ENCODE data around the gene L3MBTL3. TPM values are rescaled to one million over a fixed set of nuclear protein-coding genes. Genes with fewer than 3 reads are reported as not detected.
"Not testable (repeated sequence)": the region's sequence is repeated elsewhere in the genome, so short reads cannot be mapped to it uniquely, and the experiment has no call there.

Gene L3MBTL3
- total RNA-seq, 2 donors from 2014 or later = 7.4 to 12.5 TPM

DNA sequence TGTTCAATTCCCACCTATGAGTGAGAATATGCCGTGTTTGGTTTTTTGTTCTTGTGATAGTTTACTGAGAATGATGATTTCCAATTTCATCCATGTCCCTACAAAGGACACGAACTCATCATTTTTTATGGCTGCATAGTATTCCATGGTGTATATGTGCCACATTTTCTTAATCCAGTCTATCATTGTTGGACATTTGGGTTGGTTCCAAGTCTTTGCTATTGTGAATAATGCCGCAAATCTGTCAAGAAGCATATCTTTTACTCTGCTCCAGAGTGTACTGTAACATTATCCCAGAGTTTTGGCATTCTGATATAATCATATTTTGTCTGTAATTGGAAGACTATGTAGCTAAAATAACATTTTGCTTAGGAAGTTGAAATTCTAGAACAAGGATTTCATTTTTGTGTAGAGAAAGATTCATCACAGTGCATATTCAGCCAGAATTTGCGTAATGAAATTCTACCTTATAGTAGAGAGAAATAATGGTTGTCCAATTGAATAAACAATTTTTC, 98.9 kb downstream of the L3MBTL3 start:
- H3K4me3 Mint-ChIP-seq; H3K36me3 Mint-ChIP-seq; DNase-seq (ENCODE audit: low spot score); H3K4me1 Mint-ChIP-seq (ENCODE audit: low read depth in 2 of 2); H3K27ac Mint-ChIP-seq; H3K27me3 Mint-ChIP-seq; ATAC-seq; H3K9me3 Mint-ChIP-seq: not testable (repeated sequence)

DNA sequence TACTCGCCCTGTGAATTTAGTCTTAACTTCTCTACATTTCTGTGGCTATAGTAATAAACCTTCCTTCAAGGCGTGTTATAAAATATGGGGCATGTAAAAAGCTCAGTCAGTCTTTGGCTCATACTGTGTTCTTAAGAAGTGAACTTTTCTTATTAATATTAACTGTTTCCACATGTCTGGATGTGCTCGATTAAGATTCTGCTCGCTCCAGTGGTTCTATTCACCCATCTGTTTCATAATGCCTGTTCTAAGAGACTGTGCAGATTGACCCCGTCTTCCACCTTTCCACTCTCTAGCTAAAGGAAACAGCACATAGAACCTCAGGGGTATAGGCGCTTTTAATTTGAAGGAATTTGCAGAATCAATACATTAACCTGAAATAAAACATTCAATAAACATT, 99.9 kb downstream of the L3MBTL3 start:
- Mint-ChIP-seq H3K27ac (no peak overlapping the region), H3K27me3 (no peaks in the 10 kb centered on the region), H3K4me3 (no peak overlapping the region), H3K4me1 (ENCODE audit: low read depth in 2 of 2) (peaks cover 3 to 5% of the 10 kb centered on the region in 2 donors), H3K36me3 (peaks cover 5% of the 10 kb centered on the region), H3K9me3 (no peaks in the 10 kb centered on the region)
- DNase-seq (ENCODE audit: low spot score) = no peak
- no peak for ATAC-seq

DNA sequence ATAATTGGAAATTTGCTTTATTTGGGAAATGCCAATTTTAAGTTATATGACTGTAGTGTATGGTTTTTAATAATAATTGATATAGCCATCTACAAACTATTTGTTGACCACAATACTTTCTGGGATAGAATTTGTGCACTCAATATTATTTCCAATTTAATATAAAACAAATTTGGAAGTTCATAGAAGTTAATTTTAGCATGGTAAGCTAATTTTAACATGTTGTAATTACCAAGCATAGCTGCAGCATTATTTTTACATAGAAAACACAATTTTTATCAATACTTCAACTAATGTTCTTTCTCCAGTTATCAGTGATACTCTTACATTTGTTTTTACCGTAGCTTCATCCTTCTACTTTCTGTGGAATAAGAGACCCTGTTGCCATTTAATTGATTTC, 100.8 kb downstream of the L3MBTL3 start:
- H3K9me3 Mint-ChIP-seq = no peaks in the 10 kb centered on the region
- H3K4me3 Mint-ChIP-seq = no peak overlapping the region
- peaks cover 3 to 5% of the 10 kb centered on the region in 2 donors for H3K4me1 Mint-ChIP-seq (ENCODE audit: low read depth in 2 of 2)
- ATAC-seq (no peak), DNase-seq (ENCODE audit: low spot score) (no peak)
- H3K36me3 Mint-ChIP-seq = peaks cover 5% of the 10 kb centered on the region
- no peak overlapping the region for H3K27ac Mint-ChIP-seq
- no peaks in the 10 kb centered on the region for H3K27me3 Mint-ChIP-seq

DNA sequence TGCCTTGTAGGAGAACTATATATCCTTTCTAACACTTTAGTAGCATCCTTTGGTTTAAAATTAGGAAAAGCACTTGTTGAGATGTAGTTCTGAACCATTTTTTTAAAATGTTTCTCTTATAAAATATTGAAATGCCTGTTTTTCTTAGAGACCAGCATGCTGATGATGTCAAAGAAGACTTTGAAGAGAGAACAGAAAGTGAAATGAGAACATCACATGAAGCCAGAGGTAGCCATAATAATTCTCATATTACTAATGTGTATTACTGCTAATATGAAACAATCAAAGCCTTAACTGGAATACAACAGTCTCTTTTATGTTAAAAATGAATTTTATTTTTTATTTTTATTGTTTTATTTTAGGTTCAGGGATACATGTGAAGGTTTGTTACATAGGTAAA, 102.3 kb downstream of the L3MBTL3 start:
- Mint-ChIP-seq H3K27ac (no peak overlapping the region), H3K9me3 (no peaks in the 10 kb centered on the region), H3K27me3 (no peaks in the 10 kb centered on the region), H3K4me1 (ENCODE audit: low read depth in 2 of 2) (peaks cover 3 to 5% of the 10 kb centered on the region in 2 donors), H3K36me3 (peaks cover 5% of the 10 kb centered on the region), H3K4me3 (no peak overlapping the region)
- no peak for DNase-seq (ENCODE audit: low spot score)
- no peak for ATAC-seq

DNA sequence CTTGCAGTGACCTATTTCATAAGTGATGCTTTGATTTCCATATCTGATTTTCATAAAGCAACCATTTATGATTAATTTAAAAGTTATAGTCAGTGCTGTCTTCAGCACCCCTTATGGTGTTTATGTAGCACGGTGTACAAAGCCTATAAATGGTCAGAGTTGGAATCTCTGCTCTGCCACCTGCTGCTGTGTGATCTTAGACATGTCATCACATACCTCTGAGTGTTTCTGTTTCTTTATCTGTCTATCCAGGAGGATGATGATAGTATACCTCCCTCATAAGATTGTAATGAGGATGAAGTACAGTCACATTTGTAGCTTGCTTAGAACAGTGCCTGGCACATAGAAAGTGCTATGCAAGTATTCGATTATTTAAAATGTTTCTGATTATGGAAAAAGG, 103.9 kb downstream of the L3MBTL3 start:
- DNase-seq (ENCODE audit: low spot score) (no peak), ATAC-seq (no peak)
- Mint-ChIP-seq H3K27ac (no peak overlapping the region), H3K36me3 (peaks cover 5% of the 10 kb centered on the region), H3K4me3 (no peak overlapping the region), H3K27me3 (no peaks in the 10 kb centered on the region), H3K9me3 (no peaks in the 10 kb centered on the region), H3K4me1 (ENCODE audit: low read depth in 2 of 2) (peaks cover 11 to 12% of the 10 kb centered on the region in 2 donors)

DNA sequence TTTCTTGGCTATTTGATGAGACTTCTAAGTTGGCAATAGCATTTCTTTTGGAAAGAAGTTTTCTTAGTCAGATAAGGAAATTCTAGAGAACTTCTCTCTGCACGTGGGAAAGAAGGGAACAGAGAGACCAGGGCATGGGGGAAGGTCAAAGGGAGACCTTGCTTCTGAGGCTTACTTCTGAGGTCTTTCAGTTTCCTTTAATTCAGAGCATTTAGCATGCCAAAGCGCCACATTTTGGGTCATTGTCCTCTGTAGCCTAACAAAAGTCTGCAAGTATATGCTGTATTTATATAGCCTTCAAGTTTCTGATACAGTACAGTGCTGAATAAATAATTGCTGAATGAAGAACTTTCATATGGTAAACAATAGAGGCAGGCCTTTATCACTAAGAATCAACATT, 108.8 kb downstream of the L3MBTL3 start:
- ATAC-seq (no peak), DNase-seq (ENCODE audit: low spot score) (no peak)
- H3K4me1 Mint-ChIP-seq (ENCODE audit: low read depth in 2 of 2) = peaks cover 26 to 36% of the 10 kb centered on the region in 2 donors
- no peak overlapping the region for H3K4me3 Mint-ChIP-seq
- no peaks in the 10 kb centered on the region for H3K27me3 Mint-ChIP-seq
- H3K27ac Mint-ChIP-seq = no peak overlapping the region
- H3K36me3 Mint-ChIP-seq = no peaks in the 10 kb centered on the region
- no peaks in the 10 kb centered on the region for H3K9me3 Mint-ChIP-seq

DNA sequence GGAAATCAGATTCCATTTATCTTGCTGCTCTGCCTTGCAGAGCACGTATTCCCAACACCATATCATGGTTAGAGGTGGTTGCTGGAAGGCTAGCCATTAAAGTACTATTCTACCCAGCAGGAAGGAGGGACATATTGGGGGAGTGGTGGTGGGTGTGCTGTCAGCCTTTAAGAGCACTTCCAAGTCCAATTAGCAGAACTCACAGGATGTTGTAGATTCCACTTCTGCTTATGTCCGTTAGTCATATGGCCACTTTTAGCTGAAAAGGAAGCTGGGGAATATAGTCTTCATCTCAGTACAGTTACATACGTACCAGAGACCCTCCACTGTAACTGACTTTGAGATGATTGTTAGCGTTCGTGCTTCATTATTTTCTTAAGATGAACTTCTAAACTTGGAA, 109.9 kb downstream of the L3MBTL3 start:
- H3K4me1 Mint-ChIP-seq (ENCODE audit: low read depth in 2 of 2) = peaks cover 34 to 47% of the 10 kb centered on the region in 2 donors
- H3K4me3 Mint-ChIP-seq = no peak overlapping the region
- no peaks in the 10 kb centered on the region for H3K9me3 Mint-ChIP-seq
- ATAC-seq (no peak), DNase-seq (ENCODE audit: low spot score) (no peak)
- H3K36me3 Mint-ChIP-seq = no peaks in the 10 kb centered on the region
- no peak overlapping the region for H3K27ac Mint-ChIP-seq
- no peaks in the 10 kb centered on the region for H3K27me3 Mint-ChIP-seq

DNA sequence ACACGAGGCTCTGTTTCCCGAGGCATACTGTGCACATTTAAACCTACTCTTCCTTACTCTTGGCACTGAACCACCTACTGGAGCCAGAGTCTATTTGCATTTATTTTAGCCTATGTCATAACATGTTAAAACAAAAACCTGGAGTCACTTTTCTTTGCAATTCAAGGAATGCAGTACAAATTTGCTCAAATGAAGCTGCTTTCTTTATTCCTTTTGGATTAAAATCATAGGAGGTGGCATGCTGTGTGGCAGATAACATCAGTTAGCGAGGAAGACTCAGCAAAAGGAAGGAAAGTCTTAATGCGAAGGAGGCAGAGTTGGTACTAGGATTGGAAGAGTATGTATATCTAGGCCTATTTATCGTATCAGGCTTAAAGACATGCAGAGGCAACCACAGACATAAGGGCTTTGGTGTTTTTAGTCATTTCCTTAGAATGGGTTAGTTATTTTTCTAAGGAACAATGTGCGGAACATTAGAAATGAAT, 111.4 kb downstream of the L3MBTL3 start:
- Mint-ChIP-seq H3K4me1 (ENCODE audit: low read depth in 2 of 2) (peaks cover 45 to 60% of the 10 kb centered on the region in 2 donors), H3K27me3 (no peaks in the 10 kb centered on the region), H3K9me3 (no peaks in the 10 kb centered on the region), H3K4me3 (no peak overlapping the region), H3K27ac (peak overlapping the region in 1 of 2 donors; percentile 75), H3K36me3 (no peaks in the 10 kb centered on the region)
- DNase-seq (ENCODE audit: low spot score) (no peak), ATAC-seq (no peak)

DNA sequence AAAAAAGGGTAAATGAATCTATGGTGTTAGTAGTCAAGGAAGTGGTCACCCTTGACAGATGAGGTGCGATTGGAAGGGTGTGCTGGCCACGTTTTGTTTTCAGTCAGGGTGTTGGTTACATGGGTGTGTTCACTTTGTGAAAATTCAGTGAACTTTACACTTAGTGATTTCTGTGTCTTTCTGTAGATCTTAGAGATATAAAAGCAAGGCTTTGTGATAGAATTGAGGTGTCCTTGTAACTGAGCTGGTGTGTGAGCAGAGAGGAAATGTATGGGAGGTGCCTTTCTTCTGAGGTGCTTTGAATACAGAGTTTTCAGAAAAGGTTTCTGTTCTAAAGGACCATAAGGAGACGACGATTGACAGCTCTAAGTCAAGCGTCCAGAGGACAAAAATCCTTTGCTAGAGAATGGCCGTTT, 113.9 kb downstream of the L3MBTL3 start:
- ATAC-seq = peak; percentile 91 to 96
- peaks cover 52 to 71% of the 10 kb centered on the region in 2 donors for H3K4me1 Mint-ChIP-seq (ENCODE audit: low read depth in 2 of 2)
- H3K9me3 Mint-ChIP-seq = peaks cover 6% of the 10 kb centered on the region
- no peaks in the 10 kb centered on the region for H3K27me3 Mint-ChIP-seq
- H3K27ac Mint-ChIP-seq = peak overlapping the region; percentile 75 to 81
- H3K4me3 Mint-ChIP-seq = peak overlapping the region; percentile 69
- peak; percentile 77 for DNase-seq (ENCODE audit: low spot score)
- H3K36me3 Mint-ChIP-seq = peaks cover 8% of the 10 kb centered on the region

DNA sequence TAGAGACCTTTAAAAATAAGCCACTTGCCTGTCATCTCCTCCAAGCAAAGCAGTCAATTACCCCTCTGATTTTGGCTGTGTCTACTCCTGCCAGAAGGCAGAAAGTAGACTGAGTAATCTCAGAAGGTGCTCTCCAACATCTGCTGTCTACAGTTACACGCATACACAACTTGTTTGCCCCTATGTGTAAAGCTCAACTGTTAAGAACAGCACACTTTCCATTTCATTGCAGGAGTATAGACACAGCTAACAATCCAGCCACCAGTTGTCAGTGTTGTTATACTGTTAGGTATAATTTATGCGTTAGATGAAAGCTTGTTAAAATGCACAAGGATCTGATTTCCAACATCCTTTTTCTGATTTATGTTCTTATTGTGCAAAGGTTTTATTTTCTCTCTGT, 116.2 kb downstream of the L3MBTL3 start:
- DNase-seq (ENCODE audit: low spot score) = no peak
- Mint-ChIP-seq H3K27me3 (no peaks in the 10 kb centered on the region), H3K36me3 (peaks cover 14% of the 10 kb centered on the region), H3K4me3 (no peak overlapping the region), H3K9me3 (peaks cover 6% of the 10 kb centered on the region), H3K4me1 (ENCODE audit: low read depth in 2 of 2) (peaks cover 75 to 91% of the 10 kb centered on the region in 2 donors), H3K27ac (peak overlapping the region; percentile 38 to 75)
- ATAC-seq = peak in 1 of 2 donors; percentile 42

DNA sequence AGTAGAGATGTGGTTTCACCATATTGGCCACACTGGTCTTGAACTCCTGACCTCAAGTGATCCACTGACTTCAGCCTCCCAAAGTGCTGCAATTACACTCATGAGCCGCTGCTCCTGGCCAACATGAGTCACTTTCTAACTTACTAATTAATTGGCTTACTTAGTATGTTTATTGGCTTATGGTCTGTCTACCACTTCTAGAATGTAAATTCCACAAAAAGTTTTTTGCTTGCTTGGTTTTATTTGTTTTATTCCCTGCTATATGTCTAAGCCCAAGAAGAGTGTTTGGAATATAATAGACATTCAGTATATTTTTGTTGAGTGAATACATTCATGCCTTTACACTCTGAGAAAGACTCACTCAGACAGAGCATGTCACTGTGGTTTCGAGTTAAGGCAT, 118.4 kb downstream of the L3MBTL3 start:
- ATAC-seq (no peak), DNase-seq (ENCODE audit: low spot score) (no peak)
- H3K9me3 Mint-ChIP-seq = peaks cover 6% of the 10 kb centered on the region
- H3K27ac Mint-ChIP-seq = peak overlapping the region; percentile 80 to 94
- H3K4me3 Mint-ChIP-seq = peak overlapping the region; percentile 6
- no peaks in the 10 kb centered on the region for H3K27me3 Mint-ChIP-seq
- H3K4me1 Mint-ChIP-seq (ENCODE audit: low read depth in 2 of 2) = peaks cover 66 to 81% of the 10 kb centered on the region in 2 donors
- peaks cover 14% of the 10 kb centered on the region for H3K36me3 Mint-ChIP-seq

DNA sequence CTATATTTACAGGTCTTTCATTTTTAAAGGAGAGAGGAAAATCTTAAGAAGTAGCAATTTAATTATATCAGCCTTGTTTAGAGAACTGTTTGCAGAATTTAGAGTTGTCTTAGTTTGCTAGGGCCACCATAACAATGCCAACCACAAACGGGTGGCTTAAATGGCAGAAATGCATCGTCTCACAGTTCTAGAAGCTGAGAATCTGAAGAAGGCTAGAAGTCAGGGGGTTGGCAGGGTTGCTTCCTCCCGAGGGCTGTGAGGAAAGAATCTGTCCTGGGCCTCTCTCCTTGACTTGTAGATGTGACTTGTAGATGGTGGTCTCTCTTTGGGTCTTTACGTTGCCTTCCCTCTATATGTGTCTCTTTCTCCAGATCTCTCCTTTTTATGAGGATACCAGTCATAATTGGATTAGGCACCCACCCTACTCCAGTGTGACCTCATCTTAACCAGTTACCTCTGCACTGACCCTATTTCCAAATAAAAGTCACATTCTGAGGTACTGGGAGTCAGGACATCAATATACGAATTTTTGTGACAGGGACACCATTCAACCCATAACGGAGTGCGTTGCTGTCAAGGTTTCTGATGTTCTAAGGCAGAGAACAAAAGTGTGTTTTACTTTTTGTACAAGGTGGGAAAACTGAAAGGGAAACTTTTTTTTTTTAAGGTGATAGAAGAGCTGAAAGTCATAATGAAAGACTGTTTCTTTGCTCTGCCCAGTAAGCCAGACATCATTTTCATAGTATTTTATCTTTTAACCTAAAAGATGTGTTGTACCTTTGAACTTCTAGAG, 119.9 kb downstream of the L3MBTL3 start:
- peak overlapping the region; percentile 84 for H3K4me3 Mint-ChIP-seq
- DNase-seq (ENCODE audit: low spot score) (no peak), ATAC-seq (peak; percentile 72 to 73)
- H3K4me1 Mint-ChIP-seq (ENCODE audit: low read depth in 2 of 2) = peaks cover 58 to 66% of the 10 kb centered on the region in 2 donors
- no peaks in the 10 kb centered on the region for H3K27me3 Mint-ChIP-seq
- H3K27ac Mint-ChIP-seq = peak overlapping the region; percentile 80 to 94
- H3K36me3 Mint-ChIP-seq = peaks cover 14% of the 10 kb centered on the region
- peaks cover 6% of the 10 kb centered on the region for H3K9me3 Mint-ChIP-seq

DNA sequence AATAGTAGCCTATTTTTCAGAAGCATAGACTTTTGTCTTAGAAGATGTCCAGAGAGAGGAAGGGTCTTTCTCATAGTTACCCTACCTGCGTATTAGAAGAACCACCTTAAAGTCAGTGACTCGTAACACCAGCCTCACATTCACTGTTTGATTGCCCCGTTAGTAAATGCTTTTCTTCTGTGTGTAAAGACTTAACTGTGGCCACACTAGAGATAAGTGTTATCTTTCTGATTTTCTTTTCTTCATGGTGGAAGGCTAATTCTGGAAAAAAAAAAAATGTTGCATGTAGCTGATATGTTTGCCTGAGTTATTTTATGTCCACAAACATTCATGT, 120.5 kb downstream of the L3MBTL3 start:
- Mint-ChIP-seq H3K4me3 (peak overlapping the region; percentile 84), H3K27ac (peak overlapping the region; percentile 80 to 94), H3K4me1 (ENCODE audit: low read depth in 2 of 2) (peaks cover 56 to 60% of the 10 kb centered on the region in 2 donors), H3K36me3 (peaks cover 14% of the 10 kb centered on the region), H3K9me3 (peaks cover 6% of the 10 kb centered on the region), H3K27me3 (no peaks in the 10 kb centered on the region)
- ATAC-seq = peak; percentile 18 to 28
- DNase-seq (ENCODE audit: low spot score) = no peak

DNA sequence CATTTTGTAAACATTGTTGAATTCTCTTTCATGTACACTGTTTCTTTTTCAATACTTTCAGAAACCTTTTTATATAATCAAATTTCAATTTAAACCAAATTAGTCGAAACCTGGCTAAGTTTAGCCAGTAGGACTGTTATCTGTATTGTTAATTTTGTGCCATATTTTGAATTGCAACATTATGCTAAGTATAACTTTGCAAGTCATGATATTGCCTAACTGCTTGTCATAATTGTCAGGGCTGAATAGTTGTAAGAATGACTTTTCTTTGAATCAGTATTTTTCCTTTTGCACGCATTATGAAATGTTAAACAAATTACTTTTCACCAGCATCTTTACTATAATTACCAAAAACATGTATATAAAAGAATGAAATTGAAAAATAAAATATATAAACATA, 121.7 kb downstream of the L3MBTL3 start:
- no peak for DNase-seq (ENCODE audit: low spot score)
- no peak for ATAC-seq
- H3K27me3 Mint-ChIP-seq = no peaks in the 10 kb centered on the region
- peak overlapping the region; percentile 80 to 94 for H3K27ac Mint-ChIP-seq
- H3K9me3 Mint-ChIP-seq = peaks cover 6% of the 10 kb centered on the region
- no peak overlapping the region for H3K4me3 Mint-ChIP-seq
- peaks cover 50 to 52% of the 10 kb centered on the region in 2 donors for H3K4me1 Mint-ChIP-seq (ENCODE audit: low read depth in 2 of 2)
- peaks cover 14% of the 10 kb centered on the region for H3K36me3 Mint-ChIP-seq
